Measurements from ENCODE around the gene TAGLN3. TPM values are rescaled to one million over a fixed set of nuclear protein-coding genes. Genes with fewer than 3 reads are reported as not detected.

TAGLN3 gene
- total RNA-seq, 3 donors from 2014 or later, result not detected

- H3K36me3 ChIP-seq, result no peaks in the 10 kb centered on the region
- intact Hi-C loops (cut with DNase I; ENCODE audit: low total_unique reads), result no loop called here
- TF ChIP-seq POLR2A (IDR thresholded peaks at IDR 0.05) (no peak), POLR2AphosphoS5 (IDR thresholded peaks at IDR 0.05) (no peak)
- TF ChIP-seq, protein P1, sequence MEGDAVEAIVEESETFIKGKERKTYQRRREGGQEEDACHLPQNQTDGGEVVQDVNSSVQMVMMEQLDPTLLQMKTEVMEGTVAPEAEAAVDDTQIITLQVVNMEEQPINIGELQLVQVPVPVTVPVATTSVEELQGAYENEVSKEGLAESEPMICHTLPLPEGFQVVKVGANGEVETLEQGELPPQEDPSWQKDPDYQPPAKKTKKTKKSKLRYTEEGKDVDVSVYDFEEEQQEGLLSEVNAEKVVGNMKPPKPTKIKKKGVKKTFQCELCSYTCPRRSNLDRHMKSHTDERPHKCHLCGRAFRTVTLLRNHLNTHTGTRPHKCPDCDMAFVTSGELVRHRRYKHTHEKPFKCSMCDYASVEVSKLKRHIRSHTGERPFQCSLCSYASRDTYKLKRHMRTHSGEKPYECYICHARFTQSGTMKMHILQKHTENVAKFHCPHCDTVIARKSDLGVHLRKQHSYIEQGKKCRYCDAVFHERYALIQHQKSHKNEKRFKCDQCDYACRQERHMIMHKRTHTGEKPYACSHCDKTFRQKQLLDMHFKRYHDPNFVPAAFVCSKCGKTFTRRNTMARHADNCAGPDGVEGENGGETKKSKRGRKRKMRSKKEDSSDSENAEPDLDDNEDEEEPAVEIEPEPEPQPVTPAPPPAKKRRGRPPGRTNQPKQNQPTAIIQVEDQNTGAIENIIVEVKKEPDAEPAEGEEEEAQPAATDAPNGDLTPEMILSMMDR (IDR thresholded peaks at IDR 0.05), result no peak
- no peak overlapping the region for H3K27ac ChIP-seq
- DNase-seq (ENCODE audit: low spot score in 2 of 2), result no peak
- no peaks in the 10 kb centered on the region for H3K4me1 ChIP-seq
- no peaks in the 10 kb centered on the region for H3K9me3 ChIP-seq
- no peaks in the 10 kb centered on the region for H3K27me3 ChIP-seq
- H3K4me3 ChIP-seq, result no peak overlapping the region
Measured at GRCh38 chr3:112027142-112027541, 28.4 kb downstream of the TAGLN3 start.

DNA sequence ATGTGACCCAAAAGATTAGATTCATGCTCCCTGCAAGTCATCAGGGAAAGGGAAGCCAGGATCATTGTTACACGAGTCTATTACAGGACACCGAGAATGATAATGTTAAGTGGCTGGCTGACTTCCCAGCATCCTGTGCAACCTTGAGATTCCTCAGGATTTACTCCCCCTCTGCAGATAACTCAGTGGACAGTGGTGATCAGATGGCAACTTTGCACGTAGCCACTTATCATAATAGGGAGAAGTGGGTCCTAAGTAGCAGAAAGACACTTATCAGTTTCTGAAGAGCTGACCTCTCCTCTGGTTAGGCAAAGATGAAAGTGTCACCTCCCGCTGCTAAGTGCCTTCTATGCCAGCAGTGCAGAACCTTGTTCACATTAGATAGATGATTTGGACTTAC, 29.1 kb downstream of the TAGLN3 start:
- TF ChIP-seq POLR2AphosphoS5 (IDR thresholded peaks at IDR 0.05) (no peak), POLR2A (IDR thresholded peaks at IDR 0.05) (no peak)
- TF ChIP-seq, protein P1 (IDR thresholded peaks at IDR 0.05), result no peak
- H3K9me3 ChIP-seq, result no peaks in the 10 kb centered on the region
- DNase-seq (ENCODE audit: low spot score in 2 of 2), result no peak
- H3K36me3 ChIP-seq, result no peaks in the 10 kb centered on the region
- no peak overlapping the region for H3K27ac ChIP-seq
- H3K4me3 ChIP-seq, result no peak overlapping the region
- no peaks in the 10 kb centered on the region for H3K4me1 ChIP-seq
- H3K27me3 ChIP-seq, result no peaks in the 10 kb centered on the region
- intact Hi-C loops (cut with DNase I; ENCODE audit: low total_unique reads), result no loop called here

DNA sequence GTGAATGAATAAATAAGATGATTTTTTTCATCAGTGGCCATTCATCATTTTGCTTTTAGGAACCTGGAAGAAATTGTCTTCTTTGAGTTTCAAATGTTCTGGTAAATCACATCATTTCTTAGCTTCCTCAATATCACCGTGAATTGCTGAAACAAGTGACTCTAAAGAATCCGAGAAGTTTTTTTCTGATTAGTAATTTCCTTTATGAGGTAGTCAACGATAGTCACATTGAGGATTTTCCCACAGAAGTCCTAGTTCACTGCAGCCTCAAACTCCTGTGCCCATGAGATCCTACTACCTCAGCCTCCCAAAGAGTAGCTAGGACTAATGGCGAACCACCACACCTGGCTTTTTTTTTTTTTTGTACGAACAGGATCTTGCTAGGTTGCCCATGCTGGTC, 32.2 kb downstream of the TAGLN3 start:
- intact Hi-C loops (cut with DNase I; ENCODE audit: low total_unique reads), result no loop called here
- no peak for DNase-seq (ENCODE audit: low spot score in 2 of 2)
- Histone ChIP-seq H3K9me3 (no peaks in the 10 kb centered on the region), H3K27ac (no peak overlapping the region), H3K4me3 (no peak overlapping the region), H3K4me1 (no peaks in the 10 kb centered on the region), H3K27me3 (no peaks in the 10 kb centered on the region), H3K36me3 (no peaks in the 10 kb centered on the region)
- no peak for TF ChIP-seq POLR2AphosphoS5 (IDR thresholded peaks at IDR 0.05)
- TF ChIP-seq, protein P1 (IDR thresholded peaks at IDR 0.05), result no peak
- TF ChIP-seq POLR2A (IDR thresholded peaks at IDR 0.05), result no peak

DNA sequence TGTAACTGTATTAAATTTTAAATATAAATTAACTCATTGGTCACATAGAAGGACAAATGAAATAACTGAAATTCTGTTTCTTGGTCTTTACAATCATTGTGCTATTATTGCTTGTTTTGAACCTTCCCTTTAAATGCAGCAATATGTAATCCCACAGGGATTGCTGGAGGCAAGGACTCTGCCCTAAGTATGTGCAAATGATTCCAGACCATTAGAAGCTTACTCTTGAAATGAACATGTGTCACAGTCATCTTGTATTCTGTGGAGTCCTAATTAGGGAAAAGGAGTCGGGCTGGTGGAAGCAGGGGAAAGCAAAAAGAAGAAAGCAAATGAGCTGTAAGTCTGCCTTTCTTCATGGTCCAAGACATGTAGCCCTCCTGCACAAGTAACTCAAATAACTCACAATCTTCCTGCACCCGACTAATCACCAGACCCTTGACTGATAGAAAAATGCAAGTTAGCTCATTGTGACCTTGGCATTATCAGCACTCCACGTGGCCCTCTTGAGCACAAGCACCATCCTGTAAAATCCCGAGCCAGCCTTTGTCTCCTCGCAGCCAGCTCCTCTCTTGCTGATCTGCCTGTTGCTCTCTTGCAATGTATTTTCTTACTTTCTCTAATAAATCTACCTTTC, 33.5 kb downstream of the TAGLN3 start:
- Histone ChIP-seq H3K36me3 (no peaks in the 10 kb centered on the region), H3K27me3 (no peaks in the 10 kb centered on the region), H3K27ac (no peak overlapping the region), H3K4me1 (no peaks in the 10 kb centered on the region), H3K4me3 (no peak overlapping the region), H3K9me3 (no peaks in the 10 kb centered on the region)
- TF ChIP-seq, protein P1 (IDR thresholded peaks at IDR 0.05), result no peak
- no peak for TF ChIP-seq POLR2A (IDR thresholded peaks at IDR 0.05)
- no peak for TF ChIP-seq POLR2AphosphoS5 (IDR thresholded peaks at IDR 0.05)
- intact Hi-C loops (cut with DNase I; ENCODE audit: low total_unique reads), result no loop called here
- no peak for DNase-seq (ENCODE audit: low spot score in 2 of 2)

DNA sequence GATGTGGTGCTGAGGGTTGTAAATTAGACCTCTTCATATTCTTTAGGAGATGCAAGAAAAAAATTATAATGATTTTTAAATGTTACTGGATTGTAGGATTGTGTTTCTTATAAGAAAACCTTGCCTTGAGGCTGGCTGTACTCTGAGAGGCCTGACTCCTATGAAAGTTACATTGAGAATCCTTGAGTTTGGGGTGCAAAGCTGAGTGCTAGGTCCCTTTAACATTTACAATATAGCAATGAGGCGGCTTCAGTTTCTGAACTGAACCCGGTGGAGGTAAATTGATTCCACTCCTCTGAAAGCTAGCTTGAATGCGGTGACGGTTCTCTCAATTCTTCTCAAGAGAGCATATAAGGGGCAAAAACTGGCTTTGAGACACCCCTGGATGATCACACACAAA, 35.7 kb downstream of the TAGLN3 start, which contains the start of gene TMPRSS7:
TSS of gene TMPRSS7 (plus strand) at position 301 of the 400 bp plus-strand sequence. CDS start 110 bp downstream, outside the sequence.
- no peak within 1 kb of the TSS for H3K4me3 ChIP-seq
- H3K4me1 ChIP-seq, result no peaks in the 10 kb centered on the region
- H3K27ac ChIP-seq, result no peak within 1 kb of the TSS
- TF ChIP-seq, protein P1 (IDR thresholded peaks at IDR 0.05), result no peak
- no peak for TF ChIP-seq POLR2A (IDR thresholded peaks at IDR 0.05)
- TF ChIP-seq POLR2AphosphoS5 (IDR thresholded peaks at IDR 0.05), result no peak
- H3K27me3 ChIP-seq, result no peaks in the 10 kb centered on the region
- H3K36me3 ChIP-seq, result no peaks in the 10 kb centered on the region
- no peak for DNase-seq (ENCODE audit: low spot score in 2 of 2)
- intact Hi-C loops (cut with DNase I; ENCODE audit: low total_unique reads), result no loop called here
- no peaks in the 10 kb centered on the region for H3K9me3 ChIP-seq
